Adrenal gland (tissue), 19 donors: ENCODE results near the gene ZNF783. TPM values are rescaled to one million over a fixed set of nuclear protein-coding genes. Genes with fewer than 3 reads are reported as not detected.

ENCODE experiments used
- DNase-seq, 7 donors: peaks; one replicate each; pipeline ENCODE4 v3.0.0-alpha.2; 2019 to 2020
- H3K27ac ChIP-seq, 5 donors: fragments of 200-600 bp; sonication (generic) in 4 of 5; 1 replicate in 3 of 5; 2 replicates in 2 of 5; pipeline versions ENCODE4 v1.5.1 to v1.8.0; 2016 to 2020; ENCODE audit warnings: mild to moderate bottlenecking in 1 of 5
- H3K27me3 ChIP-seq: fragments of 200-600 bp; 2 replicates; pipeline ENCODE4 v1.8.0; 2021
- H3K36me3 ChIP-seq, 2 donors: fragments of 200-600 bp; replicated peaks in 1 of 2; 1 replicate in 1 of 2; 2 replicates in 1 of 2; pipeline versions ENCODE4 v1.5.1 to v1.8.0; 2018 to 2022
- H3K4me1 ChIP-seq, 2 donors: fragments of 200-600 bp; replicated peaks in 1 of 2; 1 replicate in 1 of 2; 2 replicates in 1 of 2; pipeline versions ENCODE4 v1.5.1 to v1.8.0; 2018 to 2021
- H3K4me3 ChIP-seq, 4 donors: fragments of 200-600 bp; sonication (generic) in 3 of 4; one replicate each; pipeline ENCODE4 v1.5.1; 2016 to 2018
- H3K9me3 ChIP-seq, 3 donors: fragments of 200-600 bp; sonication (generic) in 1 of 3; replicated peaks in 1 of 3; 1 replicate in 2 of 3; 2 replicates in 1 of 3; pipeline versions ENCODE4 v1.5.1 to v1.8.0; 2016 to 2021
- POLR2A ChIP-seq, 2 donors: fragments of 450-650 bp; IDR thresholded peaks; one replicate each; pipeline ENCODE4 v1.6.1; 2017; ENCODE audit warnings: antibody characterized with exemption in 2 of 2, mild to moderate bottlenecking in 2 of 2, moderate library complexity in 1 of 2
- WGBS, 4 donors: extraction: QIAGEN DNeasy Blood & Tissue Kit in 2 of 4; methylation state at CpG; one replicate each; pipeline versions ENCODE4 v1.1.5 to v1.1.7; 2013 to 2017; 5-methylcytosine and 5-hydroxymethylcytosine counted together
- intact Hi-C, 2 donors: fragments of 100-400 bp; cut with DNase I; formaldehyde crosslinking; loops; one replicate each; pipeline versions ENCODE4 v1.14.1 to v1.15.0; 2022 to 2023
- long read RNA-seq, 10 donors: library from polyadenylated mRNA in 3 of 10; unstranded in 2 of 10; stranded (forward) in 1 of 10; transcript quantifications; one replicate each; pipeline ENCODE4 v2.0.0 and lab custom pipeline, GENCODE V29; 2021 to 2026
- polyA plus RNA-seq, 3 donors: library from polyadenylated mRNA; stranded (reverse); fragments of 200-250 nt in 2 of 3; fragments of 350-450 nt in 1 of 3; fragmentation: Illumina TruSeq in 1 of 3; extraction: RNeasy Lipid Tissue Mini Kit (QIAGEN cat#74804) in 1 of 3; gene quantifications; one replicate each; pipeline ENCODE4 v1.2.3, GENCODE V29; 2013 to 2014
- total RNA-seq, 9 donors: library from RNA; depleted of rRNA in 4 of 9; stranded (reverse); fragments of >200 nt in 4 of 9; fragments of 120-200 nt in 1 of 9; fragmentation: NEBNext Ultra II Directional in 1 of 9; extraction: Animal tissue kit (Norgen Biotek cat#: 25700) in 1 of 9; gene quantifications; one replicate each; pipeline versions ENCODE4 v1.1.0 to v1.2.4, GENCODE V29; 2013 to 2023
- TF ChIP-seq, protein P1 (sequence below), 6 experiments: fragments of 450-650 bp in 4 of 6; fragments of 200-600 bp in 2 of 6; sonication (generic) in 1 of 6; IDR thresholded peaks; 1 replicate in 5 of 6; 2 replicates in 1 of 6; pipeline versions ENCODE4 v1.5.1 to v1.8.0; 2016 to 2021; ENCODE audit warnings: antibody characterized with exemption in 6 of 6, mild to moderate bottlenecking in 2 of 6, moderate library complexity in 1 of 6
- donor health status: healthy with polysubstance abuse.
- donor health status: Bipolar disorder and iron deficiency.
- donor health status: DM: yes; HTN: yes; CAD: no.
- donor health status: DM: no; HTN: no; CAD: no.
- donor health status: DM: no; HTN: no; CAD: no.
- donor health status: DM: yes; HTN: yes; CAD: no.

The ZNF783 gene
- total RNA-seq: 10 to 100 TPM in 3 of 9 donors, 1 to 10 TPM in 6; 4.5 to 15.4 (median 8.0) TPM
- polyA plus RNA-seq: 10 to 100 TPM in 1 of 3 donors, 1 to 10 TPM in 2; 3.2 to 23.6 (median 9.1) TPM
- long read RNA-seq, donor 1: 0 reads
- long read RNA-seq, donor 2, full-length matches to known transcripts: 1 of 1 reads
- long read RNA-seq, donor 2, partial matches to known transcripts: 0 of 1 reads
- long read RNA-seq, donor 2, other reads (novel, unspliced or antisense): 0 of 1 reads
- long read RNA-seq, donor 3: 0 reads
- long read RNA-seq, donor 4, partial matches to known transcripts: 5 of 5 reads
- long read RNA-seq, donor 4, other reads (novel, unspliced or antisense): 0 of 5 reads
- long read RNA-seq, donor 5, full-length matches to known transcripts: 2 of 15 reads
- long read RNA-seq, donor 5, partial matches to known transcripts: 1 of 15 reads
- long read RNA-seq, donor 5, other reads (novel, unspliced or antisense): 12 of 15 reads
- long read RNA-seq, donor 6, partial matches to known transcripts: 0 of 5 reads
- long read RNA-seq, donor 6, other reads (novel, unspliced or antisense): 5 of 5 reads
- long read RNA-seq, donor 7: 0 reads
- long read RNA-seq, donor 8: 0 reads
- long read RNA-seq, donor 9: 0 reads
- long read RNA-seq, donor 10, partial matches to known transcripts: 8 of 8 reads
- long read RNA-seq, donor 10, other reads (novel, unspliced or antisense): 0 of 8 reads

DNA sequence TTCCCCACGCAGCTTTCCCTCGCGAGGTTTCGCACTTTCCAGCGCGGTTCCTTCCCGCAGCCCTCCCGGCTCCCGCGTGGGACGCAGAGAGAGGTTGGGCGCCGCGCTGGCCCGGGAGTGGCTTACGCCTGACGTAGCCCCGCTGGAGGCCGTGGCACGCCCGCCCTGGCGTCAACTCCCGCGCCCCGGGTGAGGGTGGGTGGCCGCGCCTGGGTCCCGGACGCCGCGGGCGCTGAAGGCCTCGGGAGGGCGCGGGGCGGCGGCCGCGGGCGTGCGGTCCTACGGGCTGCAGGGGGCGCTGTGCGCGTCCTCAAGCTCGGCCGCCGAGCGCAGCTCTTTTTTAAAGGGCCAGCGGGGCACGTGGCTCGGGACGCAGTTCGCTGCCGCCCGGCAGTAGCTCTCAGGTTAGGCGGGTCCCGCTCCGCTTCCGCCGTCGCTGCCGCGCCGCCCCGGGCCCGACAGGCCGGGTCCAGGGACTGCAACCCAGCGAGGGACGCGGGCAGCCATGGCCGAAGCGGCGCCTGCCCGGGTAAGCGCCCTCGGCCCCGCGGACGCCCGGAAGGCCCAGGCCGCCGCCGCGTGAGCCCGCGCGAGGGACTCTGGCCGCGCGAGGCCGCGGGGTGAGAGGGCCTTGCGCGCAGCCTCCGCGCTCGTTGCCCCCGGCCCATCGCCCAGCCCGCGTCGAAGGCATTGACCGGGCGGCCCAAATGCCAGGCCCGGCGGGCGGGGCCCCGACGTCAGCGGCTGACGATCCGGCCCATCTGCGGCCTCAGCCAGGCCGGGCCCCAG, at the start of gene ZNF783:
Gene ZNF783 (plus strand): TSS at position 368 of the 789 bp plus-strand sequence. CDS start 138 bp downstream, at position 506.
- DNase-seq: peak; percentile 86 to 93 (median 87)
- Histone ChIP-seq H3K27ac (peak within 1 kb of the TSS; percentile 72 to 100 (median 96)), H3K9me3 (no peaks in the 10 kb centered on the region), H3K27me3 (no peaks in the 10 kb centered on the region), H3K36me3 (peaks cover 0 to 13% of the 10 kb centered on the region in 2 donors), H3K4me1 (peaks cover 9 to 22% of the 10 kb centered on the region in 2 donors), H3K4me3 (peak within 1 kb of the TSS in 2 of 4 donors; percentile 50 to 89)
- TF ChIP-seq, protein P1, sequence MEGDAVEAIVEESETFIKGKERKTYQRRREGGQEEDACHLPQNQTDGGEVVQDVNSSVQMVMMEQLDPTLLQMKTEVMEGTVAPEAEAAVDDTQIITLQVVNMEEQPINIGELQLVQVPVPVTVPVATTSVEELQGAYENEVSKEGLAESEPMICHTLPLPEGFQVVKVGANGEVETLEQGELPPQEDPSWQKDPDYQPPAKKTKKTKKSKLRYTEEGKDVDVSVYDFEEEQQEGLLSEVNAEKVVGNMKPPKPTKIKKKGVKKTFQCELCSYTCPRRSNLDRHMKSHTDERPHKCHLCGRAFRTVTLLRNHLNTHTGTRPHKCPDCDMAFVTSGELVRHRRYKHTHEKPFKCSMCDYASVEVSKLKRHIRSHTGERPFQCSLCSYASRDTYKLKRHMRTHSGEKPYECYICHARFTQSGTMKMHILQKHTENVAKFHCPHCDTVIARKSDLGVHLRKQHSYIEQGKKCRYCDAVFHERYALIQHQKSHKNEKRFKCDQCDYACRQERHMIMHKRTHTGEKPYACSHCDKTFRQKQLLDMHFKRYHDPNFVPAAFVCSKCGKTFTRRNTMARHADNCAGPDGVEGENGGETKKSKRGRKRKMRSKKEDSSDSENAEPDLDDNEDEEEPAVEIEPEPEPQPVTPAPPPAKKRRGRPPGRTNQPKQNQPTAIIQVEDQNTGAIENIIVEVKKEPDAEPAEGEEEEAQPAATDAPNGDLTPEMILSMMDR (IDR thresholded peaks at IDR 0.05): peak in 5 of 6 experiments; percentile 31 to 93 (median 87)
- peak; percentile 39 to 55 for TF ChIP-seq POLR2A (IDR thresholded peaks at IDR 0.05)
- 0 to 2% (median 1%) methylated on average over 2 to 115 of the region's 115 CpGs for WGBS, 4 donors
- intact Hi-C loops: no loop called here

DNA sequence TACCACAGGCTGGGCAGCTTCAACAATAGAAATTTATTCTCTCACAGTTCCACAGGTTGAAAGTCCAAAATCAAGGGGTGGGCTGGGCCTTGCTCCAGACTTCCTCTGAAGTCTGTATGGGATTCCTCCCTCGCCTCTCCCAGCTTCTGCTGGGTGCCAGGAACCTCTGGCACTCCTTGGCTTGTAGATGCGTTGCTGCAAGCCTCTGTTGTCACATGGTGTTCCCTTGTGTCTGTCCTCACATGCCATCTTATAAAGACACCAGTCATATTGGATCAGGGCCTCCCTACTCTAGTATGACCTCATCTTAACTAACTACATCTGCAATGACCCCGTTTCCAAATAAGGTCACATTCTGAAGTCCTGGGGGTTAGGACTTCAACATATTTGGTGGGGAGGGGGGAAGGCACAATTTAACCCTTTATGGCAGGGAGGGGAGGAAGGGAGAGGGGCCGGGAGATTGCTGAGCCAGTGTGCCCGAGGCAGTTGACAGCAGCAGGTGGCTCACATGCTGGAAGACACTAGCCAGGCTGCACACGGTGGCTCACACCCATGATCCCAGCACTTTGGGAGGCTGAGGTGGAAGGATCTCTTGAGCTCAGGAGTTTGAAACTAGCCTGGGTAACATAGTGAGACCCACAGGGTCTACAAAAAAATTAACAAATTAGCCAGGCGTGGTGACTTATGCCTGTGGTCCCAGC, 47.8 kb upstream of the ZNF783 start:
- Histone ChIP-seq H3K4me3 (no peak overlapping the region), H3K4me1 (no peaks in the 10 kb centered on the region), H3K27ac (no peak overlapping the region), H3K36me3 (peaks cover 0 to 97% of the 10 kb centered on the region in 2 donors), H3K9me3 (no peaks in the 10 kb centered on the region), H3K27me3 (no peaks in the 10 kb centered on the region)
- no peak for TF ChIP-seq POLR2A (IDR thresholded peaks at IDR 0.05)
- TF ChIP-seq, protein P1 (IDR thresholded peaks at IDR 0.05): no peak
- intact Hi-C loops: no loop called here
- 70 to 80% (median 75%) methylated on average over 7 of the region's 7 CpGs for WGBS, 4 donors
- DNase-seq: no peak

DNA sequence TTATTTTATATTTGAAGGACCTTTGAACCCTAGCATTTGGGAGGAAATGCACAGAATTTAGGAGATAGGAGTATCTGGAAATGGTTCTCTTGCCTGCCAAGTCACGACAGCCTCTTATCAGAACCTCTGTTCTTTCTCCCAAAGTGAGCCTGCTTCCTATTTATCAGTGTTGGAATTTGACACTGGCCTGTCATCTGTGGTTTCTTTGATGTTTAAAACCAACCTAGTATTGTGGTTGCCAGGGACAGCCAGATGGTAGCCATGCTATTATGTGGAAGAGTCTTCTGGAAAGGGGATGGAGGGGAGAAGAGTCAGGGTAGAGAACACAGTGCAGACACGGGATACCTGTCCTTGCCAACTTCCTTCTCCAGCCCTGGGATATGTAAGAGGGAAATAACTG, 45.6 kb upstream of the ZNF783 start:
- no peak for DNase-seq
- Histone ChIP-seq H3K9me3 (no peaks in the 10 kb centered on the region), H3K27me3 (no peaks in the 10 kb centered on the region), H3K27ac (no peak overlapping the region), H3K4me3 (no peak overlapping the region), H3K4me1 (no peaks in the 10 kb centered on the region), H3K36me3 (peaks cover 0 to 97% of the 10 kb centered on the region in 2 donors)
- intact Hi-C loops: no loop called here
- TF ChIP-seq, protein P1 (IDR thresholded peaks at IDR 0.05): no peak
- TF ChIP-seq POLR2A (IDR thresholded peaks at IDR 0.05): no peak
- 55 to 80% (median 69%) methylated on average over 2 of the region's 2 CpGs for WGBS, 4 donors
